GM11168 (cell line): ENCODE measurements around the gene ALG6.

Source experiments
- in situ Hi-C: fragments of 300-500 bp; cut with MboI; formaldehyde crosslinking; loops from one replicate; pipeline ENCODE4 v1.12.0; 2022; ENCODE audit warnings: low sequenced_read_pairs; ENCODE audit not compliant: unreplicated experiment

Gene ALG6

DNA sequence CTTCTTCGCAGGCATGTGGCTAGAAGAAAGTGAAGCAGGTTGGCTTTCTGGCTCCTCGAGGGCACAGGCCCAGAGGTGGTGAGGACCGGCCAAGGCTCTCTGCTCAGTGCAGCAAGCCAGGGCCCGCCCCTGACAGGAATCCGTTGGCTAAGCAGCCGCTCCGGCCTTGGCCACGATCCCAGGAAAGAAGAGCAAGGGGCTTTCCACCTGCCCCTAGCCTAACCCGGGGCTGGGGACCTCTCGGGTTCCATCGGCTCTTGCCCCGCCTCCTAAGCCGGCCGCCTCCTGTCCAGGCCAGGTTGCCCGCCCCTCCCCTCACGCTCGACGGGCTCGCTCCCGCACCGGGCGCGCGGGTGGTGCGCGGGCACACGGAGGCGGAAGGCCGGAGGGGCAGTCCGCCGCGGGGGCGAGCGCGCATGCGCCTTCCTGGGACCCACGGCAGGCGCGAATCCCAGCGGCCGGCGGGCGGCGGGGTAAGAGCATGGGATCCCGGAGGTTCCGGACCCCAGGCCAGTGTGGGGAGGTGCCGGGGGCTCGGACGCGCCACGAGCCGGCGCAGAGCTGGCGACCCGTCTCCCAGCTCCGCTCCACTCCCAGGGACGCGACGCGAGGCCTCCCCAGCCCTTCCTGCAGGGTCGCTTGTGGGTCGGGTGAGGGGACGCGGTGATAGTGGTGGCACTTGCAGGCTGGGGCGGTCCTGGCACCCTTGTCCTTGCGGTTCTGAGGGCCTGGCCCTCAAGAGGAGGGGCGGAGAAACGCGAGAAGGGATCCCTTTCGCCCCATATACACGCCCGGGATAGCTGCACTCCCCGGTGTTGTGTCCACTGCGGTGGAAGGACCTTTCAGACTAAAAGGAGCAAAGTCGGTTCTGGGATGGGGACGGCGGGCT, at the start of gene ALG6:
ALG6 (plus strand) TSS at position 413 of the 889 bp plus-strand sequence. CDS start 3,351 bp downstream, outside the sequence.
- in situ Hi-C loops: no loop called here

DNA sequence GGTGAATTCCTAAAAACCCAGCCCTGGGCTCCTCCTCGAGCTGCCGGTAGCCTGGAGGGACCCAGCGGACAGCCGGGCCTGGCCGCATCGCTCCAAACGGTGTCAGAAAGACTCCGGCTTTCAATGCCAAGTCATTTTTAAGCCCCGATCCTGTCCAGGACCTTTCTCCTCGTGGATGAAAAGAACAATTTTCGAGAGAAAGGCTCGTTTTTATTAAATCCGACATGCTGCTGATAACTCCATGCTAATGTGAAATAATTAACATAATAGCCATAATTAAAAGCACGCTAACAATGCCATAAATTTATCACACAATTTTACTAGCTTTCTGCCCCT, 49.6 kb upstream of the ALG6 start:
- in situ Hi-C loops: no loop called here

DNA sequence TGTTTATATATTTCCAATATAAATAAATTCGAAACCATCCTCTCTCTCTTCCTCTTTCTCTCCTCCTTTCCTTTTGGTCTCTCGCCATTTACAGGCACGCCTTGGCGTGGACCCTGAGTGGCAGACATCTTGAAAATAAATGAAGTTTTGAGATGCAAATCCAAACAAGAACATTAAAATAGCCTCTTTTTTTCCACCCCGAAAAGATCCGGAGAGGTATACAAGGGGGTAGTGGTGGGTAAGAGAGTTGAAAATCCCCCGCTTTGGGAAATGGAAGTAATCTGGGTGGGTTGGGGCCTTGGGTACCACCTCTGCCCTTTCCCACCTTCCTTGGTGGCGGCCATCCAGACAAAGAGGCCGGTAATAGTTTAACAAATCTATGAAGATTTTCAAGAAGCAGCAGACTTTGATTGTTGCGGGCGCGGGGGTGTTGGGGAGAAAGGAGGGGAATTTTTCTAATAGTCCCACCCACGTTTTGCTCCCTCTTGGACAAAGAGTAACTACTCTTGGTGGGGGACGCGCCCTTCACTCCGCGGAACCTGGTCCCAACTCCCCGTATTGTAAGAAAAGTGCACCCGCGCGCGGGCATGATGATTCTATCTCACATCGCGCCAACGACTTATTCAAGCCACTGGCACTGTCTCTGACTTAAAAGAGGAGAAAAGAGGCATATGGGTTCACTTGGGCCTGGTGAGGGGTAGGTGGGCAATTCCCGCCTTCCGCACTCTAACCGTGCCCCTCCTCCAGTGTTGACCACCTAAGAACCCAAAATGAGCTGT, 49.0 kb upstream of the ALG6 start:
- in situ Hi-C loops: no loop called here

DNA sequence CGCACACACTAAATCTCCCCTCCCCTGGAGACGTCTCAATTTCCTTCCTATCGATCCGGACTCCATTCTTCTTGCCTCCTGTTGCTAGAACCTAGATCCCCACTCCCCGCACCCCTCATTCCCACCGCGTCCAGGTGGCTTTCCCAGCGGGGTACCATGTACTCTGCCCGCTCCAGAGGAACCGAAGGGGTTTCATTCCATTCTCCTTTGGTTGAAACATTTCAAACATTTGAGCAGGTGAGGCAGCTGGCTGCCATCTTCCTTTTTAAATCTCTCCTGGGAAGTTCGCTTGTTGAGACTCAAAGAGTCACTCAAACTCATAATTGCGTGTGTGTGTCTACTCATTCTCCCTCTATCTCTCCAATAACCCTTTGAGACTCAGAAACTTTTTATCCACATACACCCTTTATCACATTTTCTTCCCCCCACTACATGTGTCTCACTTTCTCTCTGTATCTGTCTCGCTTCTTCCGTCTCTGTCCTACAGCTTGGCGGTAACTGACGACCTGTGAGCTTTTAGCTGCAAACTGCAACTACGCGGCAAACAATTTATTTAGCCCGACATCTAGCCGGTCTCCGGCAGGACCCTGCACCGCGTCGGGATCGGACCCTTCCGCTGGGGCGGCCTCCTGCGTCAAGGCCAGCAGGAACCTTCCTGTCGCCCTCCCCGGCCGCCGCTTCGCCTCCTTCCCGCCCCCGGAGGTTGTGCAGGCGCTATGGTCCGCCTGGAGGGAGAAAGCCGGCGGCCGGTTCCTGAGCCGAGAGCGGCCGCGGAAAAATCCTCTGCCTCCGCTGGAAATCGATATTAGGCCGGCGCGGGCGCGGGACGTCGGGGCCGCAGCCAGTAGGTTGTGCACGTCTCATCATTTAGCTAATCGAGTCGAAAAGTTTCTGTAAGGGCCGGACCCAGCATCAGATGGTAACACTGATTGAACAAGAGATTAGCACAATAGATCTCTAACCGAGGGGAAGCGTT, 48.1 kb upstream of the ALG6 start:
- in situ Hi-C loops: no loop called here

DNA sequence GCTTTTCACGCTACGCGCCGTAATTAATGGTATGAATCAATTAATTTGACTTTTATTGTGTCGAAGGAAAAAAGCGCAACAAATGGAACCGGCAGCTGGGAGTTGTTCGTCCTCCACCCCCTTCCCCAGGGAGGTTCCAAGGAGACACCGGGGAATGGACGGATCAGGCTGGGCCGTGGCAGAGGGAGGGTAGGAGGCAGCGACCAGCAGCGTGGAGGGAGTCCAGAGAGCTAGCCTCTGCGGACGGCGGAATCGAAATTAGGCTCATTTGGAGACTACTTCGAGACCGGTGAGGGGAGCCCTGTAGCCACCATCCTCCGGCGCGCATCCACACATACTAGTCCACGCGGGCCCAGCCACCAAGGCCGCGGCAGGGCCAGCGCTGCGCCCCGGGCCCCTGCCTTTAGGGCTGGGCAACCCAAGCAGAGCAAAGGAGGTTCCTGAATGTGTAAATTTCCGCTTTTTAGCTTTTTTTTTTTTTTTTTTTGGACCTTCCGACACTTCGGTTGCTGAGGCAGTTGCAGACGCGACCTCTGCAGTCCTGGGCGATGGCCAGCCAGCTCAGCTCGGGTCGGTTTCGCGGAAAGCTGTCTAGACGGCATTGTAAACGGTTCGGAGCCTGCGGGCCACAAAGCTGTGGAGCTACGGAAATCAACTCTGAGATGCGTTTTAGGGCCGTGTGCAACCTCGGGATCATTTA, 47.3 kb upstream of the ALG6 start:
- in situ Hi-C loops: no loop called here

DNA sequence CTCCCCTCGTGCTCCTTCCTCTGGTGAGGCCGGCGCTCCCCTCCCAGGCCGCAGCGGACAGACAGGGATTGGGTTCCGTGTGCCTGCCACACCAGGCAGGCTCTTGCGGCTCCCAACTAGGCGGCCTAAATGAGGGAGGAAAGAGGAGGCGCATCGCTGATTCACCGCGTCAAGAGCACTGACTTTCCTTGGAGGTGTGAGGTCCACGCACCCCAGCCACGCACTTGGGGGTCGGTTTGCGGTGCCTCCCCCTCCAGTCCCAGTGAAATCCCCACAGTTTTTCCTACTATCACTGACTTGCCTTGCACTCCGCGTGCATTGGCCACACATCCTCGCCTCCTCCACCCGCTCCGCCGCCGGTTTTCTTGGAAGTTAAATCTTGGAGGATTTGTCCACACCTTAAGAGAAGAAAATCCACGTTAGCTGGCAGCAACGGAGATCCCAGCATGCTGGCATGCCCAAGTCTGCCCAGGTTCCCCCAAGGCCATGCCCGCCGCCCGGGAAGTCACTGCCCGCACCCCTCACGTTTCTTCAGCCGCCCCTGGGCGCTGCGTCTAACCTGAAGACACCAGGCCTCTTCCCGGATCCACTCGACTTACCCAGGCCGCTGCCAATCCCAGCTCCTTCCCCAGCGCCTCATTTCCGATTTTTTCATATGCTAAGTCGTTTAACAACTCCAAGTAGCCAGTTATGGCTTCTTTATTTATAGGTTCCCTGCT, 46.2 kb upstream of the ALG6 start:
- in situ Hi-C loops: no loop called here

DNA sequence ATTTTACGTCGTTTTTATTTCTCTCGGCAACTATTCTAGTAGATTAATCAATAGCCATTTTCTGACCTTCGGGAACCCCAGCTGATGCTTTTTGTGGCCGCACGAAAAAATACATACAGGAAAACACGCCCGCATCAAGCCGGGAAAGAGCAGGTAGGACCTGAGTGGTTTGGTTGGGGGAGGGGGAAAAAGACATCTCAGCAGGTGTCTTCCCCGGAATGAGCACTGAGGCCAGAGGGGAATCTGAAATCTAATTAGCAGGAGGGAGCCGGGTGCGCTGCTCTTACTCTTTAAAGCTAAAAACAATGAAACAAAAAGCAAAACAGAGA, 45.7 kb upstream of the ALG6 start:
- in situ Hi-C loops: no loop called here

DNA sequence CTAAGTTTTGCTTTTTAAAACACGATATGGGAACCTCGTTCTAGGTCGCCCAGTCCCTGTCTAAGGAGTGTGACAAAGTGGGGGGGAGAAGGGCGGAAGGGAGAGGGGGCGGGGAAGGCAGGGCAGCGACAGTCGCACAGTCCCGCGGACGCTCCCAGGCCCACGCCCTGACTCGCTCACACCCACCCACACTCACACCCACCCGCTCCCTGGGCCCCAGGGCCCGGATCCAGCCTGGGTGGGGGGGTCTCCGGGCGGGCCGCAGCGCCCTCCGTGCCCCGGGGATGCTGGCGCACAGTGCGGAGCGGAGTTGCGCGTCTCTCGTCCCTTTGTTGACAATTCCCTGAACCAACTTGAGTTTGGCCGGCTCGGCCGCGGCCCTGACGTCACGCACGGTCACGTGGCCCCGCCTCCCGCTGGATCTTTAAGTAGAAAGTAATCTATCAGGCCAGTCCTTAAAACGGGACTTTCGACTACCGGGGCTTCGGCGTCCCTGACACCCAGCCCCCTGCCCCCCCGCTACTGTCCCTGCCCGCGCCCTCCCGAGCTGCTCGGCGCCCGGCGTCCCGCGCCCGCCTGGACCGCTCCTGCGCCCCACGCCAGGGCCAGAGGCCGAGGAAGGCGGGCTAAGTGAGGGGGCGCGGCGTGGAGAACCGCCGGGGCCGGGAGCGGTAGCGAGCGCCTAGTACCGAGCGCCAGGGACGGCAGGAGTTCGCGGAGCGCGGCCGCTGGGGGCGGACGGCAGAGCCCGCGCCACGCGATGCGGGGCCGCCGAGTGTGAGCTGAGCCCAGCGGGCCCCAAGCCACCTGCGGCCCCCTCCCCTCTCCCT, 45.1 kb upstream of the ALG6 start, which contains the start of gene FOXD3:
FOXD3 (plus strand) TSS at position 454 of the 830 bp plus-strand sequence. CDS start 492 bp downstream, outside the sequence.
- in situ Hi-C loops: no loop called here

DNA sequence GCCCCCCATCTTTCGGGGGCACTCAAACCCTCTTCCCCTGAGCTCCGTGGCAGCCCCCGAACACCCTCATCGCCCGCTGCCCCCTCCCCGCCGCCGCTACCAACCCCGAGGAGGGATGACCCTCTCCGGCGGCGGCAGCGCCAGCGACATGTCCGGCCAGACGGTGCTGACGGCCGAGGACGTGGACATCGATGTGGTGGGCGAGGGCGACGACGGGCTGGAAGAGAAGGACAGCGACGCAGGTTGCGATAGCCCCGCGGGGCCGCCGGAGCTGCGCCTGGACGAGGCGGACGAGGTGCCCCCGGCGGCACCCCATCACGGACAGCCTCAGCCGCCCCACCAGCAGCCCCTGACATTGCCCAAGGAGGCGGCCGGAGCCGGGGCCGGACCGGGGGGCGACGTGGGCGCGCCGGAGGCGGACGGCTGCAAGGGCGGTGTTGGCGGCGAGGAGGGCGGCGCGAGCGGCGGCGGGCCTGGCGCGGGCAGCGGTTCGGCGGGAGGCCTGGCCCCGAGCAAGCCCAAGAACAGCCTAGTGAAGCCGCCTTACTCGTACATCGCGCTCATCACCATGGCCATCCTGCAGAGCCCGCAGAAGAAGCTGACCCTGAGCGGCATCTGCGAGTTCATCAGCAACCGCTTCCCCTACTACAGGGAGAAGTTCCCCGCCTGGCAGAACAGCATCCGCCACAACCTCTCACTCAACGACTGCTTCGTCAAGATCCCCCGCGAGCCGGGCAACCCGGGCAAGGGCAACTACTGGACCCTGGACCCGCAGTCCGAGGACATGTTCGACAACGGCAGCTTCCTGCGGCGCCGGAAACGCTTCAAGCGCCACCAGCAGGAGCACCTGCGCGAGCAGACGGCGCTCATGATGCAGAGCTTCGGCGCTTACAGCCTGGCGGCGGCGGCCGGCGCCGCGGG, 44.2 kb upstream of the ALG6 start:
- in situ Hi-C loops: no loop called here

DNA sequence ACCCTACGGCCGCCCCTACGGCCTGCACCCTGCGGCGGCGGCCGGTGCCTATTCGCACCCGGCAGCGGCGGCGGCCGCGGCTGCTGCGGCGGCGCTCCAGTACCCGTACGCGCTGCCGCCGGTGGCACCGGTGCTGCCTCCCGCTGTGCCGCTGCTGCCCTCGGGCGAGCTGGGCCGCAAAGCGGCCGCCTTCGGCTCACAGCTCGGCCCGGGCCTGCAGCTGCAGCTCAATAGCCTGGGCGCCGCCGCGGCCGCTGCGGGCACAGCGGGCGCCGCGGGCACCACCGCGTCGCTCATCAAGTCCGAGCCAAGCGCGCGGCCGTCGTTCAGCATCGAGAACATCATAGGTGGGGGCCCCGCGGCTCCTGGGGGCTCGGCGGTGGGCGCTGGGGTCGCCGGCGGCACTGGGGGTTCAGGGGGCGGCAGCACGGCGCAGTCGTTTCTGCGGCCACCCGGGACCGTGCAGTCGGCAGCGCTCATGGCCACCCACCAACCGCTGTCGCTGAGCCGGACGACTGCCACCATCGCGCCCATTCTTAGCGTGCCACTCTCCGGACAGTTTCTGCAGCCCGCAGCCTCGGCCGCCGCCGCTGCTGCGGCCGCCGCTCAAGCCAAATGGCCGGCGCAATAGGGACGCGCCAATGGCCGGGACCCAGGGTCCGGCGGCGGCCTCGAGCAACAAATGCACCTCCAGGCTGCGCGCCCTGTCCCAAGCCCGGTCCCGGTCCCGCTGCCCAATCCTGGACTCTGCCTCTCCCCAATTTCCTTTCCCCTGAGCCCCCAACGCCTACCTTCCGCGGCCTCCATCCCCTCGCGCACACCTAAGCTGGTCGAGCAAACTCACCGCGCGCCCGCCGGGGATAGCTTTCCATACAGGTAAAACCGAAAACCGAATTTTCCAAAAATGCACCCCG, 43.3 kb upstream of the ALG6 start:
- in situ Hi-C loops: no loop called here

DNA sequence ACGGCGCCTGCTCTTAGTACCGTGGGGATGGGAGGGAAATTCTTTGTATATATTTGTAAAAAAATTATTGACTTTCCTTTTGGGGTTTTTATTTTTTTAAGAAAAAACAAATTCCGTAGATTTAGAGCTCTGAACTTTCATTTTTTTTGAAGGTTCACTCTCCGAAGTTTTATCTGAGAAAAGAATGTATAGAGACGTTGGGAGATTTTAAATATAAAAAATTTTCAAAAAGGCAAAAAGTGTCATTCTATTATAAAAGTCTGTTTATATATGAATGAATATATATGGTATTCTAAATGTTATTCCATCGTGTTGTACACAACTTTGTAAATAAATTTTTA, 42.7 kb upstream of the ALG6 start:
- in situ Hi-C loops: no loop called here

DNA sequence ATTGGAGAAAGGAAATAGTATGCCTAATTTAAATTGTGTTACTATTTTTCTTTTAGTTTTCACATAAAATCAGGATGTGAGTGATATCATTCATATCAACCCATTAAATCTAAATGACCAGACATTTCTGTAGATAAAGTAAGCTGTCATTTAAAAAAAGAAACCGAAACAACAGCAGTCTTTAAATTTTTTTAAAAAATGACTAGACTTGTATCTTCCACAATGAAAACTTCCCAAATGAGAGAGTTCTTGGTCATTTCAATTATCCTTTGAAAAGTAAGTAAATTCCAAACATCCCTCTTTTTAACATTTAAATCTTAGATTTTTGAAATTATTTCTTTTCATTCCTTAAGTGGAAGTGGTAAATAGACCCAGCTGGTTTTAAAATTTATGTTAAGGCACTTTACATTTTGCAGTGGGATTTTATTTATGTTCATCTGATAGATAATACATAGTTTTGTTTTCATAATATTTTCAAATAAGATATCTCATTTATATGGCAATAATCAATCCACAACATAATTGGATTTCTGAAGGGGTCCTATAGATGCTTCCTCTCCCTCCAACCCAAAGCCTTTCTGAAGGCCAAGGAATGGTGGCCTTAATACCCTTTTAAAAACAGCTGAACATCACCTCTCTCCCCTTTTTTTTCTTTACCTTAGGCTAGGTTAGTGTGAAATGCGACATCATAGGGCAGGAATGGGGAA, 42.0 kb upstream of the ALG6 start:
- in situ Hi-C loops: no loop called here

DNA sequence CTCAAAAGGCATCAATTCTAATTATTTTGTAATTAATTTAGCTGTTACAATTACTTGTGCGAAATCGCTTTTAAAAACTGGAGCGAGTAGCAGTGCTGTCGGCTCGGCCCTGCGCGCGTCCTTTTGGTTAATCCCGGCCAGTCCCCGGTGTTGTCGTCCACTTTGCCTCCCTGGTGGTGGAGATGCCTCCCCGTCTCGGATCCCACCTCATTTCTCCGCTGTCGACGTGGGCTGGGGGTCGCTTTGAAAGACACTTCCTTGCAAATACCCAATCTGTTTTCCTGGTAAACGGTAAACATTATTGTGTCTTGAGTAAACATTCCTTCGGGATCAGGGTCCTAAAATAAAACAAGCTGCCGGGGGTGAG, 41.3 kb upstream of the ALG6 start:
- in situ Hi-C loops: no loop called here

DNA sequence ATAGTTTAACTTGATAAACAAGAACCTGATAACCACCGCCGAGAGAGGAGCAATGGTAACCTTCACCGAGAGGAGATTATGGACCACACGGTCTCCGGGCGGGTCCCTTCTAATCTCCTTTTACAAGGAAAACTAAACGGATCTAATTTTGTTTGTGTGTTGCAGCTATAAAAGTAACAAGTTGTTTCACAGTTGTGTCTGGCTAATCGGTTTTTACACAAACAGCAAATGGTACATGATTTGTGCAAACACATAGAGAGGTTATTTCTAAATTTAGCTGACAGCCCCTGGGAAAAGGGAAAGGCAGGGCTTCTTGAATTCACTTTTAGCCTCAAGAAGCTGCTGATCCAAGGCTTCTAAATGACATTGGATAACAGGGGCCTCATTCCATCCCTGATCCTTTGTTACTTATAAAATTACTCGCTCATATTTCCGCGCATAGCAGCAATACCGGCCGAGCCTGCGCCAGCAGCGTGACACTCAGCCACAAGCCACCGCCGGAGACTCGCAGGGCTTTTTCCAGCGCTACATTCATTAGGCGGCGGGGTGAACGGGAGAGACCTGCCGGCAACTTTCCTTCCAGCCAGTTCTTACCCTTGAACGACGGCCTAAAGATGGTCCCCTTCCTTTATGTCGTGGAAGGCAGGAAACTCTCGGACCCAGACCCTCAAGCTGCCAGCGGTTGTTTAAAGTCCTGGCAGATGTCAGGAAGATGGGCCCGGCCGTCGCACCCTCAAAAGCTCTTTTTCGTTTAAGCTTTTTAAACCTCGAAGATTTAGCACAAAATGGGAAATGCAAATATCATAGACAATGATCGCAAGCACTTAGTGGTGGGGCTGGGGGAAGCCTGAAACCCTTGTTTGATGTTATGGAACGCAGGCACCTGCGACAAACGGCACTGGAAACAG, 40.7 kb upstream of the ALG6 start:
- in situ Hi-C loops: no loop called here
